Heart left ventricle (tissue), 16 donors: ENCODE measurements around the gene PADI1. TPM values are rescaled to one million over a fixed set of nuclear protein-coding genes. Genes with fewer than 3 reads are reported as not detected.

Experiments used
- ATAC-seq, 4 donors: fragments of 200-7000 bp; cut with Tn5 transposase; one replicate each; pipeline ENCODE4 v1.9.1; 2020 to 2022; ENCODE audit warnings: moderate library complexity in 4 of 4, mild to moderate bottlenecking in 3 of 4, moderate number of reproducible peaks in 1 of 4
- DNase-seq, 5 donors: peaks; one replicate each; pipeline ENCODE4 v3.0.0-alpha.2; 2020
- H3K27ac ChIP-seq, 12 donors: fragments of 200-600 bp; sonication (generic) in 4 of 12; one replicate each; pipeline versions ENCODE4 v1.5.0 to v1.8.0; 2016 to 2022; ENCODE audit warnings: mild to moderate bottlenecking in 2 of 12
- H3K27me3 ChIP-seq, 9 donors: fragments of 200-600 bp; sonication (generic) in 2 of 9; one replicate each; pipeline versions ENCODE4 v1.5.1 to v1.8.0; 2016 to 2022; ENCODE audit warnings: mild to moderate bottlenecking in 3 of 9
- H3K36me3 ChIP-seq, 9 donors: fragments of 200-600 bp; sonication (generic) in 2 of 9; one replicate each; pipeline versions ENCODE4 v1.5.0 to v1.8.0; 2018 to 2022; ENCODE audit warnings: mild to moderate bottlenecking in 2 of 9
- H3K4me1 ChIP-seq, 12 donors: fragments of 200-600 bp; sonication (generic) in 4 of 12; one replicate each; pipeline versions ENCODE4 v1.5.0 to v1.8.0; 2016 to 2022; ENCODE audit warnings: mild to moderate bottlenecking in 3 of 12
- H3K4me3 ChIP-seq, 12 donors: fragments of 200-600 bp; sonication (generic) in 4 of 12; one replicate each; pipeline versions ENCODE4 v1.5.0 to v1.8.0; 2017 to 2022; ENCODE audit warnings: mild to moderate bottlenecking in 9 of 12, moderate library complexity in 4 of 12
- H3K9me3 ChIP-seq, 12 donors: fragments of 200-600 bp; sonication (generic) in 4 of 12; one replicate each; pipeline versions ENCODE4 v1.5.0 to v1.8.0; 2016 to 2022; ENCODE audit warnings: mild to moderate bottlenecking in 1 of 12
- POLR2A ChIP-seq, 2 donors: fragments of 450-650 bp; IDR thresholded peaks; one replicate each; pipeline ENCODE4 v1.6.1; 2017; ENCODE audit warnings: antibody characterized with exemption in 2 of 2, mild to moderate bottlenecking in 2 of 2, moderate library complexity in 2 of 2
- WGBS, 4 donors: extraction: QIAGEN DNeasy Blood & Tissue Kit in 2 of 4; methylation state at CpG; one replicate each; pipeline versions ENCODE4 v1.1.5 to v1.1.7; 2013 to 2018; 5-methylcytosine and 5-hydroxymethylcytosine counted together
- intact Hi-C, 10 donors: fragments of 100-400 bp; cut with DNase I; formaldehyde crosslinking; loops; one replicate each; pipeline versions ENCODE4 v1.11.1 to v1.14.2; 2022
- polyA plus RNA-seq, 2 donors: library from polyadenylated mRNA; stranded (reverse); fragments of 200-250 nt; gene quantifications; one replicate each; pipeline ENCODE4 v1.2.3, GENCODE V29; 2013
- total RNA-seq, 9 donors: library from RNA; depleted of rRNA in 2 of 9; stranded (reverse); fragments of >200 nt in 2 of 9; fragmentation: NEBNext Ultra II Directional in 3 of 9; extraction: Animal tissue kit (Norgen Biotek cat#: 25700) in 3 of 9; gene quantifications; one replicate each; pipeline versions ENCODE4 v1.1.0 to v1.2.4, GENCODE V29; 2016 to 2023
- TF ChIP-seq, protein P1 (sequence below), 12 donors: fragments of 200-600 bp; sonication (generic) in 4 of 12; IDR thresholded peaks; one replicate each; pipeline versions ENCODE4 v1.5.0 to v1.8.0; 2018 to 2022; ENCODE audit warnings: antibody characterized with exemption in 12 of 12, mild to moderate bottlenecking in 5 of 12
- donor health status: ischemic (EF 13 %, LVEDD 7.1; RV severe dilation, severe dysfunction).
- donor health status: healthy with polysubstance abuse.
- donor health status: DM: no; HTN: yes; CAD: no.
- donor health status: DM: no; HTN: no; CAD: no.
- donor health status: ischemic (EF 25% LVEDD 6.9; RV normal size, moderate dysfunction).
- donor health status: ischemic (EF 25% LVEDD 5.7; RV mildly dilated, moderate dysfunction).
- donor health status: healthy.
- donor health status: DM: yes; HTN: yes; CAD: no.
- donor health status: ischemic (EF 35%, LVEDD 5.7; RV mildly dilated, moderate dysfunction).
- donor health status: nonischemic (EF 11% LVEDD 7.7; RV severe dilation, severe dysfunction).
- donor health status: DM: yes; HTN: yes; CAD: no.
- donor health status: PGD.
- donor health status: ischemic (EF 29% LVEDD 5.4; RV normal size, mild dysfunction).
- donor health status: nonischemic (EF 23%, LVEDD 6.1; RV moderate dilation, normal function).

The PADI1 gene
- total and polyA plus RNA-seq, 11 donors = 0.04 TPM; not detected in 10

DNA sequence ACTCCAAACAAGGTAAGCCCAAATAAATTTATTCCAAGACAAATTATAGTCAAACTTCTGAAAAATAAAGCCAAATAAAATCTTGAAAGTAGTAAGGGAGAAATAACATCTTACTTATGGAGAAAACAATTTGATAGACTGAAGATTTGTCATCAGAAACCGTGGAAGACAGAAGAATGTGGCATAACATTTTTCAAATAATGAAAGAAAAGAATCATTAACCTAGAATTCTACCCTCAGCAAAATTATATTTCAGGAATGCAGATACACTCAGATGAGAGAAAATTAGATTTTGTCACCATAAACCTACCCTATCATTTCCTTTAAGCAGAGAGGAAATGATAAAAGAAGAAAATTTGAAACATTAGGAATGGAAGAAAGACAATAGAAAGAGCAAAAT, 27.3 kb upstream of the PADI1 start:
- peaks cover 0 to 12% (median 0%) of the 10 kb centered on the region in 12 donors for H3K4me1 ChIP-seq
- DNase-seq = no peak
- H3K4me3 ChIP-seq = no peak overlapping the region
- ATAC-seq = no peak
- peaks cover 0 to 40% (median 4%) of the 10 kb centered on the region in 9 donors for H3K27me3 ChIP-seq
- no peaks in the 10 kb centered on the region for H3K36me3 ChIP-seq
- intact Hi-C loops = no loop called here
- H3K9me3 ChIP-seq = no peaks in the 10 kb centered on the region
- no peak for TF ChIP-seq POLR2A (IDR thresholded peaks at IDR 0.05)
- H3K27ac ChIP-seq = no peak overlapping the region
- WGBS, 4 donors = 60 to 68% (median 66%) methylated on average over 1 of the region's 1 CpG

DNA sequence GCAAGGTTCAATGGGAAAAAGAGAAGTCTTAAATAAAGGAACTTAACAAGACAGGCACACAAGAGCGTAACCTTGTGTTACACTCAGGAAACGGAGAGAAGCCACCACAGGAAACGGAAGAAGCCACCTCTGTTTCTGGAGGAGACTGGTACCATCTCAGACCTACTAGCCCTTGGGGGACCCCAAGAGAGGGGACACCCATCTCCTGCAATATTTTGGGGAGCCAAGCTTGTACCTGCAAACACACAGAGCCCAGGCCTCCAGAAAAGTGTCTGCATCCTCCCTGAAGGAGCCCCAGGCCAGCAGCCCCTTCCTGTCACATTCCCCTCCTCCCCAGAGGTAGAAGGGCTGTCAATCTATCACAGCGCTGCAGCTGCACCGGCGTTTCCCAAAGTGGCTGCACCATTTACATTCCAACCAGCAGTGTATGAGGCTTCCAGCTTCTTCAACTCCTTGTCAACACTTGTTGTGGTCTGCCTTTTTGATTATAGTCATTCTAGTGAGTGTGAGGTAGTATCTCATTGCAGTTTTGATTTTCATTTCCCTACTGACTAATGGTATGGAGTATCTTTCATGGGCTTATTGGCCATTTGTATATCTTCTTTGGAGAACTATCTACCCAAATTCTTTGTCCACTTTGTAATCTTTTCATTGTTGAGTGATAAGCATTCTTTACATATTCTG, 23.0 kb upstream of the PADI1 start:
- H3K4me3 ChIP-seq = no peak overlapping the region
- ATAC-seq (no peak), DNase-seq (no peak)
- no peaks in the 10 kb centered on the region for H3K9me3 ChIP-seq
- peaks cover 0 to 36% (median 4%) of the 10 kb centered on the region in 9 donors for H3K27me3 ChIP-seq
- 26 to 37% (median 31%) methylated on average over 6 of the region's 6 CpGs for WGBS, 4 donors
- TF ChIP-seq POLR2A (IDR thresholded peaks at IDR 0.05) = no peak
- TF ChIP-seq, protein P1, sequence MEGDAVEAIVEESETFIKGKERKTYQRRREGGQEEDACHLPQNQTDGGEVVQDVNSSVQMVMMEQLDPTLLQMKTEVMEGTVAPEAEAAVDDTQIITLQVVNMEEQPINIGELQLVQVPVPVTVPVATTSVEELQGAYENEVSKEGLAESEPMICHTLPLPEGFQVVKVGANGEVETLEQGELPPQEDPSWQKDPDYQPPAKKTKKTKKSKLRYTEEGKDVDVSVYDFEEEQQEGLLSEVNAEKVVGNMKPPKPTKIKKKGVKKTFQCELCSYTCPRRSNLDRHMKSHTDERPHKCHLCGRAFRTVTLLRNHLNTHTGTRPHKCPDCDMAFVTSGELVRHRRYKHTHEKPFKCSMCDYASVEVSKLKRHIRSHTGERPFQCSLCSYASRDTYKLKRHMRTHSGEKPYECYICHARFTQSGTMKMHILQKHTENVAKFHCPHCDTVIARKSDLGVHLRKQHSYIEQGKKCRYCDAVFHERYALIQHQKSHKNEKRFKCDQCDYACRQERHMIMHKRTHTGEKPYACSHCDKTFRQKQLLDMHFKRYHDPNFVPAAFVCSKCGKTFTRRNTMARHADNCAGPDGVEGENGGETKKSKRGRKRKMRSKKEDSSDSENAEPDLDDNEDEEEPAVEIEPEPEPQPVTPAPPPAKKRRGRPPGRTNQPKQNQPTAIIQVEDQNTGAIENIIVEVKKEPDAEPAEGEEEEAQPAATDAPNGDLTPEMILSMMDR (IDR thresholded peaks at IDR 0.05) = no peak
- H3K27ac ChIP-seq = no peak overlapping the region
- intact Hi-C loops = no loop called here
- no peaks in the 10 kb centered on the region for H3K36me3 ChIP-seq
- H3K4me1 ChIP-seq = peaks cover 0 to 12% (median 0%) of the 10 kb centered on the region in 12 donors

DNA sequence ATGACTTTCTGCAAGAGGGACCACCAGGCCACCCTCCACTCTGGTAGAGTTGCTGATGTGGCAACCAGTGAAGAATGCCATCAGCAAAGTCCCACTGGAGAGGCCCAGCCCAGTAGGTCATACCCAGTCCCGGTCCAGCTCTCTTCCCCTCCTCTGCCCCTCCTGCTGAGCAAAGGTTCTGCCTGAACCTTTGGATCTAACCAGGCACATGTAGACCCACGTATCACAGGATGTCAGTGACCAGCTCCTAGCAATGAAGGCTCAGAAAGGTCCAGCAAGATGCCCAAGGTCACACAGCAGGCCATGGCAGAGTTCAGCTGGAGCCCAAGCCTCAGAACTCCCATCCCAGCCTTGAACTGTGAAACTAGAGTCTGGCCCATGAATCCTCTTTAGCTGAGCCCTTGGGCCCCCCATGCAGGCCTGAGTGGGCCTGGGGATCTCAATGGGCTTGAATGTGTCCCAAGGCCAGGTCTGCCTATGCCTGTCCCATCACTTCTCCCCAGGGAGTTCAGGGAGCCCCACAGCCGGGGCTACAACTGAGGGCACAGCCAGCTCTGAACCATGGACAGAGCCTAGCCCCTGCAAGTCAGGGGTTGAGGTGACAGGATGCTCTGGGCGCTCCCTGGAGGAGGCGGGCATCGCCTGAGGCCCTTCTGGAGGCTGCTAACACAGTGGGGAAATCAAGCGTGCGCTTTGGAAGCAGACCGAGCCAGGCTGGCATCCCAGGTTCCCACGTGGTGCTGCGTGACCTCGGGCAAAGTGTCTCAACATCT, 21.4 kb upstream of the PADI1 start:
- H3K27me3 ChIP-seq = peaks cover 0 to 36% (median 4%) of the 10 kb centered on the region in 9 donors
- H3K36me3 ChIP-seq = no peaks in the 10 kb centered on the region
- no peak overlapping the region for H3K27ac ChIP-seq
- no peak overlapping the region for H3K4me3 ChIP-seq
- 82 to 89% (median 85%) methylated on average over 12 of the region's 12 CpGs for WGBS, 4 donors
- no peak for ATAC-seq
- peaks cover 0 to 7% (median 4%) of the 10 kb centered on the region in 12 donors for H3K9me3 ChIP-seq
- DNase-seq = peak in 1 of 5 donors; percentile 5
- peaks cover 0 to 12% (median 0%) of the 10 kb centered on the region in 12 donors for H3K4me1 ChIP-seq
- intact Hi-C loops = no loop called here
- TF ChIP-seq POLR2A (IDR thresholded peaks at IDR 0.05) = no peak
- TF ChIP-seq, protein P1 (IDR thresholded peaks at IDR 0.05) = no peak

DNA sequence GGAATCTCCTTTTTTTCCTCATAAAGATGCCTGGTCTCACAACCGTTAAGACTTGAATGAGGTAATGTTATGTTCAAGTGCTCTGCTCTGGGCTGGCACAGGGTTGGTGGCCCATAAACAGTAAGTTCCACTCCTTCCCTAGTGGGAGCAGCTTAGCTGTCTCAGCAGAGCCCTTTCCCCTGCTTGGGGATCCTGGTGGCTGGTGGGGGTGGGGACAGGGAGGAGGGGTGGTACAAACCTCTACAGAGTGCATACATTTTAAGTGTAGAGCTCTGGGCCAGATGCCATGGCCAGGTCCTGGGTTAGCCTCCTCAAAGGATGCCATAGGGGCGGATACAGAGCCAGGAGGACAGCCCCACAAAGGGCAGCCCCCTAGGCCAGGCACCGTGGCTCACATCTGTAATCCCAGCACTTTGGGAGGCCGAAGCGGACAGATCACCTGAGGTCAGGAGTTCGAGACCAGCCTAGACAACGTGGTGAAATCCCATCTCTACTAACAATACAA, 20.7 kb upstream of the PADI1 start:
- H3K27me3 ChIP-seq = peaks cover 0 to 36% (median 4%) of the 10 kb centered on the region in 9 donors
- H3K4me3 ChIP-seq = no peak overlapping the region
- no peaks in the 10 kb centered on the region for H3K36me3 ChIP-seq
- H3K27ac ChIP-seq = no peak overlapping the region
- DNase-seq (no peak), ATAC-seq (no peak)
- WGBS, 4 donors = 52 to 87% (median 73%) methylated on average over 6 to 7 of the region's 7 CpGs
- intact Hi-C loops = no loop called here
- peaks cover 0 to 12% (median 0%) of the 10 kb centered on the region in 12 donors for H3K4me1 ChIP-seq
- H3K9me3 ChIP-seq = peaks cover 0 to 13% (median 7%) of the 10 kb centered on the region in 12 donors
- TF ChIP-seq POLR2A (IDR thresholded peaks at IDR 0.05) = no peak
- TF ChIP-seq, protein P1 (IDR thresholded peaks at IDR 0.05) = no peak
